HG03571 (cell line): Measurements from ENCODE around the gene CDIP1.

Source experiments
- ATAC-seq: cut with Tn5 transposase; IDR thresholded peaks from one replicate; pipeline ENCODE4 v1.9.1; 2021; ENCODE audit not compliant: unreplicated experiment

The CDIP1 gene

GRCh38 chr16:4539716-4540284, 1.2 kb upstream of the CDIP1 start:
- ATAC-seq = no peak

GRCh38 chr16:4537376-4538343, 913 bp downstream of the CDIP1 start:
- peak; percentile 31 for ATAC-seq

GRCh38 chr16:4536391-4537106, 2.0 kb downstream of the CDIP1 start:
- no peak for ATAC-seq

GRCh38 chr16:4535627-4536108, 2.9 kb downstream of the CDIP1 start:
- no peak for ATAC-seq

- no peak for ATAC-seq
Measured at GRCh38 chr16:4534151-4534790, 4.3 kb downstream of the CDIP1 start.

- ATAC-seq = no peak
Measured at GRCh38 chr16:4533490-4533889, 5.1 kb downstream of the CDIP1 start.

GRCh38 chr16:4532238-4532637, 6.3 kb downstream of the CDIP1 start:
- ATAC-seq = no peak

- ATAC-seq = no peak
Measured at GRCh38 chr16:4531811-4532210, 6.8 kb downstream of the CDIP1 start.

- ATAC-seq = no peak
Measured at GRCh38 chr16:4529085-4530060, 9.2 kb downstream of the CDIP1 start.

GRCh38 chr16:4525634-4526277, 12.8 kb downstream of the CDIP1 start:
- ATAC-seq = no peak

- no peak for ATAC-seq
Measured at GRCh38 chr16:4525069-4525468, 13.5 kb downstream of the CDIP1 start.

- ATAC-seq = no peak
Measured at GRCh38 chr16:4524571-4524970, 14.0 kb downstream of the CDIP1 start.

- ATAC-seq = no peak
Measured at GRCh38 chr16:4523686-4524085, 14.9 kb downstream of the CDIP1 start.

GRCh38 chr16:4522051-4522581, 16.5 kb downstream of the CDIP1 start:
- no peak for ATAC-seq

GRCh38 chr16:4520913-4521312, 17.7 kb downstream of the CDIP1 start:
- no peak for ATAC-seq

GRCh38 chr16:4519274-4520058, 19.1 kb downstream of the CDIP1 start:
- ATAC-seq = no peak

GRCh38 chr16:4517812-4518680, 20.5 kb downstream of the CDIP1 start:
- ATAC-seq = no peak
